Smooth muscle cell (in vitro differentiated cells): ENCODE data around the gene LIPA. TPM values are rescaled to one million over a fixed set of nuclear protein-coding genes. Genes with fewer than 3 reads are reported as not detected.

ENCODE experiments used
- DNase-seq: peaks from one replicate; lab custom pipeline; 2025; ENCODE audit not compliant: unreplicated experiment; lab: John Stamatoyannopoulos, UW
- H2AFZ ChIP-seq: fragments of 200-600 bp; sonication (generic); 2 replicates; pipeline ENCODE4 v1.6.0; 2016; ENCODE audit warnings: antibody characterized with exemption, low read depth, mild to moderate bottlenecking
- H3F3A ChIP-seq: fragments of 200-600 bp; sonication (generic); 2 replicates; pipeline ENCODE4 v1.6.0; 2017; ENCODE audit warnings: antibody characterized with exemption, low read depth
- H3K27ac ChIP-seq: fragments of 200-600 bp; sonication (generic); 2 replicates; pipeline ENCODE4 v1.5.1; 2016; ENCODE audit warnings: low read depth, mild to moderate bottlenecking
- H3K27me3 ChIP-seq: fragments of 200-600 bp; sonication (generic); 2 replicates; pipeline ENCODE4 v1.6.1; 2016; ENCODE audit warnings: low read depth, mild to moderate bottlenecking
- H3K36me3 ChIP-seq: fragments of 200-600 bp; sonication (generic); 2 replicates; pipeline ENCODE4 v1.5.1; 2016; ENCODE audit warnings: low read depth
- H3K4me1 ChIP-seq: fragments of 200-600 bp; sonication (generic); 2 replicates; pipeline ENCODE4 v1.5.1; 2016; ENCODE audit warnings: low read depth
- H3K4me2 ChIP-seq: fragments of 200-600 bp; sonication (generic); 2 replicates; pipeline ENCODE4 v1.6.0; 2016; ENCODE audit warnings: mild to moderate bottlenecking
- H3K4me3 ChIP-seq: fragments of 200-600 bp; sonication (generic); 2 replicates; pipeline ENCODE4 v1.5.1; 2016; ENCODE audit warnings: mild to moderate bottlenecking
- H3K79me2 ChIP-seq: fragments of 200-600 bp; sonication (generic); 2 replicates; pipeline ENCODE4 v1.6.0; 2016; ENCODE audit warnings: low read depth, mild to moderate bottlenecking
- H3K9ac ChIP-seq: fragments of 200-600 bp; sonication (generic); 2 replicates; pipeline ENCODE4 v1.6.0; 2016; ENCODE audit warnings: low read depth
- H3K9me3 ChIP-seq: fragments of 200-600 bp; sonication (generic); replicated peaks from 2 replicates; pipeline ENCODE4 v1.5.1; 2016; ENCODE audit warnings: low read depth
- H4K20me1 ChIP-seq: fragments of 200-600 bp; sonication (generic); 2 replicates; pipeline ENCODE4 v1.6.0; 2016; ENCODE audit warnings: low read depth
- CTCF ChIP-seq: fragments of 200-600 bp; sonication (generic); IDR thresholded peaks from 2 replicates; pipeline ENCODE4 v1.5.1; 2017; ENCODE audit warnings: borderline replicate concordance, mild to moderate bottlenecking, antibody characterized with exemption; ENCODE audit not compliant: insufficient read depth, poor library complexity, severe bottlenecking
- WGBS: methylation state at CpG from one replicate; pipeline ENCODE4 v1.1.7; 2016; ENCODE audit warnings: low lambda C conversion rate; 5-methylcytosine and 5-hydroxymethylcytosine counted together
- polyA plus RNA-seq: library from polyadenylated mRNA; unstranded; fragments of >200 nt; fragmentation: Nextera tagmentation; extraction: Ambion mirVana; gene quantifications from 2 replicates; pipeline ENCODE4 v1.2.1, GENCODE V29; 2016
- total RNA-seq: library from RNA; depleted of rRNA; stranded (reverse); fragments of >200 nt; gene quantifications from 2 replicates; pipeline ENCODE4 v1.2.3, GENCODE V29; 2014

The LIPA gene
- total and polyA plus RNA-seq, 2 experiments from 2014 or later = 27.1 to 34.4 TPM

GRCh38 chr10:89210794-89211425 lies 40.7 kb downstream of the LIPA start:
- Histone ChIP-seq H3K4me3 (no peak overlapping the region), H3K4me2 (no peak overlapping the region), H3F3A (no peaks in the 10 kb centered on the region), H2AFZ (no peak overlapping the region), H3K36me3 (no peaks in the 10 kb centered on the region), H3K9me3 (no peaks in the 10 kb centered on the region), H3K27ac (no peak overlapping the region), H4K20me1 (no peaks in the 10 kb centered on the region), H3K9ac (no peak overlapping the region), H3K79me2 (no peaks in the 10 kb centered on the region), H3K4me1 (peaks cover 9% of the 10 kb centered on the region), H3K27me3 (peaks cover 59% of the 10 kb centered on the region)
- WGBS = 92% methylated on average over 3 of the region's 3 CpGs
- no peak for DNase-seq
- TF ChIP-seq CTCF = no peak

GRCh38 chr10:89209718-89210117 lies 41.9 kb downstream of the LIPA start:
- H3K4me2 ChIP-seq = no peak overlapping the region
- 89% methylated on average over 5 of the region's 5 CpGs for WGBS
- no peak for TF ChIP-seq CTCF

DNA sequence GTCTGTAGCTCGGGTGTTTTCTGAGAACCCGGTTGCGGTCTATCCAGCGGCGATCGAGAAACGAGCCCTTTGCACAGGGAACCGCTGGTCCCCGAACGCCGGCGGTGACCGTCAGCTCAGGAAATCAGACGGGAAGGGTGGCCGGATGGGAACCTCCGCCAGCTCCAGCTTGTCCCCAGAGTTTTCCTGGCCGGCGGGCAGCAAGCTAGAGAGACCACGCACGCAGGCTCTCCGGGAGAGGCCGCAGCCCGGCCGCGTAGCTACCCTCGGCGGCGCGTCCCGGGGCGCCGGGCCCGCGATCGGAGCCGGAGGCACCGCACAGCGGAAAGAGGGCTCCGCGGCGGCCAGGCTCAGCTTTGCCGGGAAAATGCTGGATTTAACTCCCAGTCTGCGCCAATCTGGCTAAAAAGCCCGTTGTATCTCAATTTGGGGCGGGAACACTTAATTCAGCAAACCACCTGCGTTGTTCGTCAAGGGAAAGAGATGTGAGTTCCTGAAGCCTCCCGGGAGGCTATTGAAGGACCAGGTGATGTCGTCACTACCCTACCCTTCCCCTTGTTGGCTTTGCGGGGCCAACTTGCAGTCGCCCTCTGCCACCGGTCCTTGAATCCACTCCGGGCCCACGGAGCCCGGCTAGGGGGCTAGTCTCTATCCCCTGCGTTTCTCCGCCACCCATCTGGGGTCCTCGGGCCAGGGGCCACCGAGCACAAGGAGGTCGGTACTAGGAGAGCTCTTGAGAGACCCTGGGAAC lies 43.6 kb downstream of the LIPA start:
- Histone ChIP-seq H3K79me2 (no peaks in the 10 kb centered on the region), H3K4me2 (peak overlapping the region; percentile 80), H3F3A (no peaks in the 10 kb centered on the region), H3K4me3 (peak overlapping the region; percentile 50), H2AFZ (peak overlapping the region; percentile 48), H3K27me3 (peaks cover 88% of the 10 kb centered on the region), H3K9me3 (no peaks in the 10 kb centered on the region), H3K4me1 (peaks cover 9% of the 10 kb centered on the region), H3K27ac (no peak overlapping the region), H3K36me3 (no peaks in the 10 kb centered on the region), H4K20me1 (no peaks in the 10 kb centered on the region), H3K9ac (no peak overlapping the region)
- DNase-seq = no peak
- 5% methylated on average over 60 of the region's 60 CpGs for WGBS
- TF ChIP-seq CTCF = no peak

More at GRCh38 chr10:89209718-89210117, 41.9 kb downstream of the LIPA start:
- Histone ChIP-seq H2AFZ (no peak overlapping the region), H3K27me3 (peaks cover 70% of the 10 kb centered on the region), H4K20me1 (no peaks in the 10 kb centered on the region), H3K9me3 (no peaks in the 10 kb centered on the region), H3K79me2 (no peaks in the 10 kb centered on the region), H3K4me3 (no peak overlapping the region), H3F3A (no peaks in the 10 kb centered on the region), H3K27ac (no peak overlapping the region), H3K36me3 (no peaks in the 10 kb centered on the region), H3K9ac (no peak overlapping the region), H3K4me1 (peaks cover 9% of the 10 kb centered on the region)
- no peak for DNase-seq
